PC-3 (cell line): ENCODE results near the gene TAF1L. TPM values are rescaled to one million over a fixed set of nuclear protein-coding genes. Genes with fewer than 3 reads are reported as not detected.

ENCODE experiments used
- ATAC-seq: fragments of 200-7000 bp; cut with Tn5 transposase; 2 replicates; pipeline ENCODE4 v1.9.1; 2020; ENCODE audit warnings: mild to moderate bottlenecking, moderate library complexity
- BruUV-seq: library from RNA; stranded (reverse); fragments of 400-500 nt; replicated peaks from 2 replicates; lab custom pipeline; 2021; lab: Mats Ljungman, UMichigan
- CTCF ChIA-PET: fragments of 300-600 bp; sonication (Branson Sonifier 250); formaldehyde crosslinking; loops from one replicate; lab custom pipeline; 2022; ENCODE audit warnings: antibody characterized with exemption; lab: Charles Lee
- POLR2A ChIA-PET: fragments of 300-600 bp; sonication (Branson Sonifier 250); formaldehyde crosslinking; loops from one replicate; lab custom pipeline; 2022; ENCODE audit warnings: antibody characterized with exemption; ENCODE audit not compliant: unreplicated experiment; lab: Charles Lee
- DNase-seq: peaks from one replicate; pipeline ENCODE4 v3.0.0-alpha.2; 2015
- H2AFZ ChIP-seq: fragments of 300-600 bp; sonication (generic); 2 replicates; pipeline ENCODE4 v1.6.0; 2016; ENCODE audit warnings: antibody characterized with exemption, low read length
- H3F3A ChIP-seq: fragments of 300-600 bp; sonication (generic); one replicate; pipeline ENCODE4 v1.6.0; 2017; ENCODE audit warnings: antibody characterized with exemption, low read length, control low read depth, mild to moderate bottlenecking; ENCODE audit not compliant: unreplicated experiment
- H3K27ac ChIP-seq: fragments of 300-600 bp; sonication (generic); 2 replicates; pipeline ENCODE4 v1.5.1; 2016; ENCODE audit warnings: mild to moderate bottlenecking, low read length
- H3K27me3 ChIP-seq: fragments of 300-600 bp; sonication (generic); 2 replicates; pipeline ENCODE4 v1.6.1; 2016; ENCODE audit warnings: low read length, mixed read lengths
- H3K36me3 ChIP-seq: fragments of 300-600 bp; sonication (generic); 2 replicates; pipeline ENCODE4 v1.6.1; 2016; ENCODE audit warnings: low read depth, mixed run types, low read length, mixed read lengths
- H3K4me1 ChIP-seq: fragments of 300-600 bp; sonication (generic); 2 replicates; pipeline ENCODE4 v1.5.1; 2016; ENCODE audit warnings: low read length; ENCODE audit not compliant: insufficient read depth
- H3K4me2 ChIP-seq: fragments of 300-600 bp; sonication (generic); 2 replicates; pipeline ENCODE4 v1.6.0; 2016; ENCODE audit warnings: low read length
- H3K4me3 ChIP-seq: fragments of 300-600 bp; sonication (generic); 2 replicates; pipeline ENCODE4 v1.5.1; 2016; ENCODE audit warnings: mild to moderate bottlenecking, low read length, mixed read lengths
- H3K79me2 ChIP-seq: fragments of 300-600 bp; sonication (generic); 2 replicates; pipeline ENCODE4 v1.6.1; 2017; ENCODE audit warnings: low read length, mixed read lengths
- H3K9ac ChIP-seq: fragments of 300-600 bp; sonication (generic); 2 replicates; pipeline ENCODE4 v1.6.0; 2016; ENCODE audit warnings: mild to moderate bottlenecking, low read length
- H3K9me2 ChIP-seq: fragments of 300-600 bp; sonication (generic); replicated peaks from 2 replicates; pipeline ENCODE4 v1.6.1; 2016; ENCODE audit warnings: mixed run types, low read length, mixed read lengths
- H3K9me3 ChIP-seq: fragments of 300-600 bp; sonication (generic); 2 replicates; pipeline ENCODE4 v1.6.1; 2016; ENCODE audit warnings: low read length, mixed read lengths
- H4K20me1 ChIP-seq: fragments of 300-600 bp; sonication (generic); 2 replicates; pipeline ENCODE4 v1.6.1; 2016; ENCODE audit warnings: low read length, mixed read lengths
- EZH2 ChIP-seq: fragments of 300-600 bp; sonication (generic); IDR thresholded peaks from one replicate; pipeline ENCODE4 v1.6.1; 2017; ENCODE audit warnings: antibody characterized with exemption, mild to moderate bottlenecking, low read length; ENCODE audit not compliant: unreplicated experiment
- EZH2phosphoT487 ChIP-seq: fragments of 300-600 bp; sonication (generic); IDR thresholded peaks from 2 replicates; pipeline ENCODE4 v1.6.1; 2018; ENCODE audit warnings: mild to moderate bottlenecking, antibody characterized with exemption, low read length, borderline replicate concordance
- intact Hi-C: fragments of 100-400 bp; cut with micrococcal nuclease; formaldehyde crosslinking; loops from 2 replicates; pipeline ENCODE4 v1.9.0; 2023
- total RNA-seq: library from RNA; depleted of rRNA; stranded (reverse); fragments of >200 nt; gene quantifications from 2 replicates; pipeline ENCODE4 v1.2.3, GENCODE V29; 2014
- TF ChIP-seq, protein P1 (sequence below): fragments of 300-600 bp; sonication (generic); conservative IDR thresholded peaks from 2 replicates; pipeline ENCODE4 v1.5.1; 2017; ENCODE audit warnings: antibody characterized with exemption, low read depth, mild to moderate bottlenecking, low read length

The TAF1L gene
- total RNA-seq, 1 experiment from 2014 or later = not detected

DNA sequence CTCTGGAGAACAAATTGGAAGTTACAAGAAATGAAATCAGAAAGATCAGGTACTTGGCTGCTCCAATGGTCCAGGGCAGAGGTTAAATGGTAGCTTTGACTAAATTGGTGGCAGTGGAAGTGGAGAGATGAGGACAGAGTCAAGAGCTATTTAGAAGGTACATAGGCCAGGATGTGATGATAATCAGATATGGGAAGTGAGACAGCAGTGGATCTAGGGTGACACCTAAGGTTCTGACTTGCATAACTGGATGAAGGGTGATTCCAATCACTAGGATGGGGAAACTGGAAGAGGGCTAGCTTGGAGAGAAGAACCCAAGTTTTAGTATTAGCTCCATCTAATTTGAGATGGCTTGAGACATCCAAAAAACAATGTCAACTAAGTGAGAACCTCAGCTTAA is 38.5 kb downstream of the TAF1L start:
- H3K9me2 ChIP-seq = no peaks in the 10 kb centered on the region
- H3K9ac ChIP-seq = no peak overlapping the region
- H3K36me3 ChIP-seq = no peaks in the 10 kb centered on the region
- CTCF ChIA-PET = no interaction called here
- H2AFZ ChIP-seq = no peak overlapping the region
- no peaks in the 10 kb centered on the region for H3K27me3 ChIP-seq
- no TSS peak for BruUV-seq
- TF ChIP-seq EZH2phosphoT487 = no peak
- TF ChIP-seq EZH2 = no peak
- TF ChIP-seq, protein P1, sequence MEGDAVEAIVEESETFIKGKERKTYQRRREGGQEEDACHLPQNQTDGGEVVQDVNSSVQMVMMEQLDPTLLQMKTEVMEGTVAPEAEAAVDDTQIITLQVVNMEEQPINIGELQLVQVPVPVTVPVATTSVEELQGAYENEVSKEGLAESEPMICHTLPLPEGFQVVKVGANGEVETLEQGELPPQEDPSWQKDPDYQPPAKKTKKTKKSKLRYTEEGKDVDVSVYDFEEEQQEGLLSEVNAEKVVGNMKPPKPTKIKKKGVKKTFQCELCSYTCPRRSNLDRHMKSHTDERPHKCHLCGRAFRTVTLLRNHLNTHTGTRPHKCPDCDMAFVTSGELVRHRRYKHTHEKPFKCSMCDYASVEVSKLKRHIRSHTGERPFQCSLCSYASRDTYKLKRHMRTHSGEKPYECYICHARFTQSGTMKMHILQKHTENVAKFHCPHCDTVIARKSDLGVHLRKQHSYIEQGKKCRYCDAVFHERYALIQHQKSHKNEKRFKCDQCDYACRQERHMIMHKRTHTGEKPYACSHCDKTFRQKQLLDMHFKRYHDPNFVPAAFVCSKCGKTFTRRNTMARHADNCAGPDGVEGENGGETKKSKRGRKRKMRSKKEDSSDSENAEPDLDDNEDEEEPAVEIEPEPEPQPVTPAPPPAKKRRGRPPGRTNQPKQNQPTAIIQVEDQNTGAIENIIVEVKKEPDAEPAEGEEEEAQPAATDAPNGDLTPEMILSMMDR = no peak
- DNase-seq (no peak), ATAC-seq (0 out of 2 replicates have a peak, but pooled peaks have one; percentile 31)
- H3K4me1 ChIP-seq = peaks cover 7% of the 10 kb centered on the region; the same call in 1 of the 2 replicates
- H3K79me2 ChIP-seq = no peaks in the 10 kb centered on the region
- H3K9me3 ChIP-seq = no peaks in the 10 kb centered on the region
- no peaks in the 10 kb centered on the region for H4K20me1 ChIP-seq
- intact Hi-C loops = no loop called here
- no peak overlapping the region for H3K27ac ChIP-seq
- H3F3A ChIP-seq = no peaks in the 10 kb centered on the region
- no peak overlapping the region for H3K4me2 ChIP-seq
- POLR2A ChIA-PET = no interaction called here
- no peak overlapping the region for H3K4me3 ChIP-seq

DNA sequence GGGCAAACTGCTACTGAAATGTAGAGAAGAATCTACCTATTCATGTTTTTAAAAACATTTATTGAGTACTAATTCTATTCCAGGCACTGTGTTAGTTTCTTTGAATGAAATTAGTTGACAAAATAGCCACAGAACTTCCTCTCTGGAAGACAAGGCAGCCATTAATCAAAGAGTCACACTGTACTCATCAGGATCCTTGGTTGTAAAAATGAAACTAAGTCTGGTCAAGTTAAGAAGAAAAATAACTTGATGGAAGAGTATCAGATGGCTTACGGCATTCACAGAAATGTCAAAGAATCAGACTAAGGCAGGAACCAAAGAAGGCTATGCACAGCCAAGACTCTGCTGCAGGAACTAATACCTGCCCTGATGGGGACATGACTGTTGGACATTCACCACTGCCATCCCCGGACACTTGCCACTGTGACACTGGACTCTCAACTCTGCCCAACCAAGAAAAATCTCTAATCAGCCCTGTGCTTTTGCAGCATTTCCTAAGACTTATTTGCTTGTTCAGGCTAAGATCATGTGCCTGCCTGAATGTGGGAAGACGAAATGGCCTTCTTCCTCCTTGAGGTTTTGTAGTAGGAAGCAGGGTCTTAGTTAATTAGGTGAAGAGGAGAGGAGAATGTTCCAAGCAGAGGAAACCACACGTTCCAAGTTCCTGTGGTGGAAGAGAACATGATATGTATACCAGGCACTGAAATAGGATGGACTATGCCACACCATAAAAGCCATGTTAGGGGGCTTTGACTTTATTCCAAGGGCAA is 39.2 kb downstream of the TAF1L start:
- Histone ChIP-seq H3K9me3 (no peaks in the 10 kb centered on the region), H3K4me3 (no peak overlapping the region), H3K4me1 (peaks cover 10% of the 10 kb centered on the region), H3K4me2 (no peak overlapping the region), H3K27me3 (no peaks in the 10 kb centered on the region), H3F3A (no peaks in the 10 kb centered on the region), H3K9ac (no peak overlapping the region), H3K27ac (no peak overlapping the region), H4K20me1 (no peaks in the 10 kb centered on the region), H3K36me3 (no peaks in the 10 kb centered on the region), H3K9me2 (no peaks in the 10 kb centered on the region), H3K79me2 (no peaks in the 10 kb centered on the region), H2AFZ (no peak overlapping the region)
- no TSS peak for BruUV-seq
- CTCF ChIA-PET = no interaction called here
- ATAC-seq = no peak
- TF ChIP-seq EZH2phosphoT487 (no peak), EZH2 (no peak)
- TF ChIP-seq, protein P1 = no peak
- POLR2A ChIA-PET = no interaction called here
- intact Hi-C loops = no loop called here
- no peak for DNase-seq

DNA sequence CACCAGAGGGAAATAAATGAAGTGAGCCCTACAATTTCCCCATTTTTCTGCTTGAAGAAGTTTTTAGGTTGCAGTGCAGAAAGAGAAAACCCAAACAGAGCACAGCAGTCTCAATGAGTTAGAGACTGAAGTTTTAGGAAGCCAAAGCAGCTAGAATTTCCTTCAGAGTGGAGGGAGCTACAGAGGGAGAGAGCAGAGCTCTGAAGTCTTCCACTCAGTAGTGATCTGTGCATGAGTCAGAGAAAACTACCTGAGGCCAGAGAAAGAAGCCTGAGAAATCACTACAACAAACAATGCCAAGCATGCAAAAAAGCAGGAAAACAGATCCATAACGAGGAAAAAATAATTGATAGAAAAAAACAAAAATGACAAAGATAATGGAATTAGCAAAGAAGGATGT is 44.6 kb downstream of the TAF1L start:
- H3K4me1 ChIP-seq = peaks cover 15% of the 10 kb centered on the region
- H3K4me3 ChIP-seq = no peak overlapping the region
- ATAC-seq (peak; percentile 98), DNase-seq (peak; percentile 80)
- H3F3A ChIP-seq = no peaks in the 10 kb centered on the region
- no TSS peak for BruUV-seq
- peak overlapping the region; percentile 72 for H3K9ac ChIP-seq
- no peak overlapping the region for H2AFZ ChIP-seq
- TF ChIP-seq, protein P1 = no peak
- TF ChIP-seq EZH2phosphoT487 (no peak), EZH2 (no peak)
- no peaks in the 10 kb centered on the region for H3K36me3 ChIP-seq
- ChIA-PET CTCF (interaction anchor here (0.7 to 1.3 kb wide), 2 partner anchors 11 to 378 kb away, joined by 5 to 6 read pairs; no protein-coding TSS in a partner anchor), POLR2A (interaction anchor here (0.5 kb wide), 1 partner anchor 71 kb away, joined by 5 read pairs; no protein-coding TSS in a partner anchor)
- no peaks in the 10 kb centered on the region for H3K9me3 ChIP-seq
- intact Hi-C loops = no loop called here
- H3K9me2 ChIP-seq = no peaks in the 10 kb centered on the region
- H4K20me1 ChIP-seq = no peaks in the 10 kb centered on the region
- peak overlapping the region; percentile 95 for H3K27ac ChIP-seq
- no peaks in the 10 kb centered on the region for H3K79me2 ChIP-seq
- peak overlapping the region; percentile 64 for H3K4me2 ChIP-seq
- H3K27me3 ChIP-seq = no peaks in the 10 kb centered on the region
